HG03342 (cell line): ENCODE measurements around the gene CERKL.

Experiments used
- ATAC-seq: cut with Tn5 transposase; IDR thresholded peaks from one replicate; pipeline ENCODE4 v1.9.1; 2021; ENCODE audit warnings: mild to moderate bottlenecking, moderate library complexity; ENCODE audit not compliant: unreplicated experiment

CERKL gene

GRCh38 chr2:181578829-181579228 is 78.1 kb downstream of the CERKL start:
- no peak for ATAC-seq

- no peak for ATAC-seq
Observed at GRCh38 chr2:181576431-181576830, 80.5 kb downstream of the CERKL start.

GRCh38 chr2:181575650-181576025 is 81.3 kb downstream of the CERKL start:
- ATAC-seq: no peak

- ATAC-seq: no peak
Observed at GRCh38 chr2:181575024-181575649, 81.8 kb downstream of the CERKL start.

GRCh38 chr2:181574321-181574720 is 82.6 kb downstream of the CERKL start:
- no peak for ATAC-seq

GRCh38 chr2:181573140-181573736 is 83.7 kb downstream of the CERKL start:
- ATAC-seq: no peak

GRCh38 chr2:181570833-181571661 is 85.9 kb downstream of the CERKL start:
- no peak for ATAC-seq

- ATAC-seq: no peak
Observed at GRCh38 chr2:181570059-181570458, 86.8 kb downstream of the CERKL start.

GRCh38 chr2:181566334-181567032 is 90.4 kb downstream of the CERKL start:
- no peak for ATAC-seq

GRCh38 chr2:181563101-181563692 is 93.7 kb downstream of the CERKL start:
- no peak for ATAC-seq

- ATAC-seq: no peak
Observed at GRCh38 chr2:181558371-181558770, 98.5 kb downstream of the CERKL start.

GRCh38 chr2:181554061-181554830 is 102.7 kb downstream of the CERKL start:
- ATAC-seq: no peak

GRCh38 chr2:181553244-181553643 is 103.7 kb downstream of the CERKL start:
- ATAC-seq: no peak

GRCh38 chr2:181552808-181553207 is 104.1 kb downstream of the CERKL start:
- ATAC-seq: no peak

- ATAC-seq: no peak
Observed at GRCh38 chr2:181546086-181546485, 110.8 kb downstream of the CERKL start.

GRCh38 chr2:181542170-181542569 is 114.7 kb downstream of the CERKL start:
- ATAC-seq: no peak

GRCh38 chr2:181540421-181540820 is 116.5 kb downstream of the CERKL start:
- ATAC-seq: no peak

- no peak for ATAC-seq
Observed at GRCh38 chr2:181536730-181537129, 120.2 kb downstream of the CERKL start.

GRCh38 chr2:181528441-181528840 is 128.5 kb downstream of the CERKL start:
- no peak for ATAC-seq

GRCh38 chr2:181527058-181527457 is 129.8 kb downstream of the CERKL start:
- no peak for ATAC-seq
